T-helper 2 cell (primary cell): ENCODE measurements around the gene HLA-DPB1.
"Not testable (repeated sequence)": the region's sequence is repeated elsewhere in the genome, so short reads cannot be mapped to it uniquely, and the experiment has no call there.

Experiments
- DNase-seq, 5 experiments: peaks; one replicate each; pipeline versions ENCODE4 v3.0.0 to v3.0.0-alpha.2; 2012 to 2022

The HLA-DPB1 gene

GRCh38 chr6:33071569-33071968 lies 4.2 kb upstream of the HLA-DPB1 start:
- DNase-seq, result no peak

GRCh38 chr6:33072508-33073100 lies 3.2 kb upstream of the HLA-DPB1 start:
- DNase-seq, result no peak

- DNase-seq, result peak in 3 of 5 experiments; percentile 26 to 87 (median 42)
Observed at GRCh38 chr6:33073431-33073871, 2.3 kb upstream of the HLA-DPB1 start, which contains the start of gene HLA-DPA1. Gene HLA-DPA1, minus strand, starts transcription at chr6:33073649.

- DNase-seq, result no peak
Observed at GRCh38 chr6:33075208-33075567, 602 bp upstream of the HLA-DPB1 start.

- DNase-seq, result no peak
Observed at GRCh38 chr6:33076406-33076934, 680 bp downstream of the HLA-DPB1 start.

GRCh38 chr6:33077908-33078307 lies 2.1 kb downstream of the HLA-DPB1 start:
- no peak for DNase-seq

- DNase-seq, result no peak
Observed at GRCh38 chr6:33078442-33078841, 2.7 kb downstream of the HLA-DPB1 start.

- no peak for DNase-seq
Observed at GRCh38 chr6:33078919-33079521, 3.2 kb downstream of the HLA-DPB1 start.

- no peak for DNase-seq
Observed at GRCh38 chr6:33079580-33079979, 3.8 kb downstream of the HLA-DPB1 start.

GRCh38 chr6:33080127-33081089 lies 4.6 kb downstream of the HLA-DPB1 start:
- no peak for DNase-seq

GRCh38 chr6:33081098-33081824 lies 5.5 kb downstream of the HLA-DPB1 start:
- no peak for DNase-seq

- DNase-seq, result peak in 1 of 5 experiments; percentile 46
Observed at GRCh38 chr6:33082702-33083101, 6.9 kb downstream of the HLA-DPB1 start.

- no peak for DNase-seq
Observed at GRCh38 chr6:33085627-33086026, 9.8 kb downstream of the HLA-DPB1 start.

- no peak for DNase-seq
Observed at GRCh38 chr6:33088258-33088930, 12.6 kb downstream of the HLA-DPB1 start.

GRCh38 chr6:33088931-33089620 lies 13.3 kb downstream of the HLA-DPB1 start:
- DNase-seq, result no peak

- peak in 4 of 5 experiments; percentile 35 to 60 (median 50) for DNase-seq
Observed at GRCh38 chr6:33091957-33092356, 16.2 kb downstream of the HLA-DPB1 start.

- no peak for DNase-seq
Observed at GRCh38 chr6:33092385-33092784, 16.6 kb downstream of the HLA-DPB1 start.

- DNase-seq, result no peak
Observed at GRCh38 chr6:33093855-33094254, 18.1 kb downstream of the HLA-DPB1 start.

- DNase-seq, result no peak
Observed at GRCh38 chr6:33095681-33096080, 19.9 kb downstream of the HLA-DPB1 start.

GRCh38 chr6:33101121-33101737 lies 25.4 kb downstream of the HLA-DPB1 start:
- DNase-seq, result not testable (repeated sequence)

- no peak for DNase-seq
Observed at GRCh38 chr6:33103776-33104175, 28.0 kb downstream of the HLA-DPB1 start.
